ENCODE measurements around the gene C1orf105.

C1orf105 gene

DNA sequence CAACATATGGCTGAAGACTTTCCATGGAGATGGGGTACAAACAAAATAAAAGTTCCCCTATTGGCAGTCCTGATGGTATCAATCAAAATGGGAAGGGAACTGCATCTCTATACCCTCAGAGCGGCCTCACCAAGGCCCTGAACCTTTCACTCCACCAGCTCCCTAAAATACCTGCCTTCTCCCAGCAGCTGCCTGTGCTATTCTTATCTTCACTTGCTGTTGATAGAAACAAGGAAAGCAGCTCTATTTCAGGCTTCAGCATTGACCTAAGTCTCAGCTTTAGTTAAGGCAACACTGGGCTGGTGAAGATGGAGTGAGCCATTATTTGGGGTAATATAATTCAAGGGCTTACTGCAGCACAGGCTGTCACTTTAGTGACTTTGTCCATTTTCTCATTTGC, 45.1 kb downstream of the C1orf105 start:
- no peak for DNase-seq

DNA sequence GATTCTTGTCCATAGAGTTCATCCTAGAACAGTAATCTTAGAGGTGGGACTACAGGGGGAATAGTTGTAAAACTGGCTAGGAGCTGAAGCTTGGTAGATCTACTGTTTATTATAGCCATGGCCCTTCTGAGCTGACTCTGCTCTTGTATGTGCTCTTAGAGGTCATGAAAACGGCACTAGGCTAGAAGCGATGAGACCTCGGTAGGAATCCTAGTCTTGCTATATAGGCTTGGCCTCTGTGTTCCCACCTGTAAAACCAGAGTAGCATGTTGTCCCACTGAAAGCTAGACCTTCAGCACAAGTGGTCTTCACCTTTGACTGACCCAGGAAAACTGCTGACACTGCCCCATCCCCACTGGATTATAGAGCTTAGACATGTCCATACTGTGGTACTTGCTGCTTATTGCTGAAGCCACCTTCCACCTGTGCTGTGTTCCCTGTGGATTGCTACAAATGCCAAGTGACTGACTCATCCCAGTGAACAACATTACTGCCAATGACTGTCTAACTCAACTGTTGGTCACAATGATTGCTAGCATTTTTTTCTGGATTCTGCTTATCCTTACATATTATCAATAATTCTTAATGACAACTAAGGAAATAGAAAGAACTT, 46.4 kb downstream of the C1orf105 start:
- no peak for DNase-seq

DNA sequence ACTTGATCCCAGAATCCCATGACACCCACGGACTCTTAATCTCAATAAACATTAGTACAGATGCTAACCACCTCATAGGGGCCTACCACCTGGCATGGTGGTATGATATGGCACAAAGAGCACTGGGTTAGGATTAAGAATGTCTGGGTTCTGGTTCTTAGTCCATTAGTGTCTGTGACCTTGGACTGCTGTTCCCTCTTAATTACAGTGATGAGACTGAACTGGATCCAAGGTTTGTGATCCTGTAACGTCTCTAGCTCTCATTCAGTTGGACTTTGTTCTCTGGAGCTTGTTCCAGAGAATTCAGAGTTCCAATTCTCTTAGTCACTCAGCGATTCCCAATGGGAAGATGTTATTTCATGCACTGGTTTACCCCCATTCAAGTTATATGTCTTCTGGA, 47.0 kb downstream of the C1orf105 start:
- no peak for DNase-seq

DNA sequence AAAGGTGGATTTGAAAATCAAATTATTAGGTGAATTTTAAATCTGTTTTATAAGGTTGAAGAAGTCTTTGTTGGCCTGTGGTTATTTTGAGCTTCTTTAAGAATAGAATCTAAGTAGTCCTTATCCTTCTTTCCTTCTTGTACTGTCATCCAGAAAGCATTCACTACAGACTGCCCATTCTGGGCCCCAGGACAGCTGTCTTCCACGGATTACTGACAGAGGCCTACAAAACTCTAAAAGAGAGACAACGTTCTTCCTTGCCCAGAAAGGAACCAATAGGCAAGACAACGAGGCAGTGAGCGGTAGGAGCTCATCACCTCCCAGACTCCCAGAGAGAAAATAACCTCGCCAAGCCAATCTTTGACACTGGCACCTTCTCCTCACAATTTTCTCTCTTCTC, 47.8 kb downstream of the C1orf105 start:
- DNase-seq = no peak

DNA sequence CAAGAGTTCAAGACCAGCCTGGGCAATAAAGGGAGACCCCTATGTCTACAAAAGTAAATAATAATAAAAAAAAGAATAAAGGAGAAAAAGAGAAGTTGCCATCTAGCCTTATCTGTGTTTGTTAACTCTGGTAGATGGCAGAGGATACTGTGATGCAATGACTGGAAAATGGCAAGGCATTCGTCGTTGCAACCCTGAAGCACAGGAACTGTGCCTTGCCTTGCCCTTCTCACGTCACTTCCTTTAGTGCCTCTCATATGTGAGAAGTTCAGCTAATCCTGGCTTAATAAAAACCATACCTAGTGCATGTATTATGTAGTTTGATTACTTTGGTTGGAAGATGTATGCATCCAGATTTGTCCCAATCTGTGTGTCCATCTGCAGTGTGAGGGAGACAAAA, 49.2 kb downstream of the C1orf105 start:
- DNase-seq = no peak

DNA sequence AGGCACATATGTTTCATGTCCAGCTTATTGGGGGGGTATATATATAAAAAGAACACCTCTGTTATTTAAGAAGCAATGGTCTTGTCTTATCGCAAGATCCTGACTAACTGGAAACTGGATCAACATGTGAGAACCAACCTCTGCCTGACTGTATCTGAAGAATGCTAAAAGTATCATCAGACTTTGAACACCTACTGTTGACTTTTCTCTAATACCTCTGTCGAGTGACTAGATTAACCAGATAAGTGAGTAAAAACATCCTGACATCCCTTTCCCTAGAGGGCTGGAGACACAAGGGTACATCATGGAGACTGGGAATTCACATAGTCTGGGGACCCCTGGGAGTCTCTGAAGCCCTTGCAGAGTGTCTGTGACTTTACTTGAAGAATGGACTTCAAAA, 49.7 kb downstream of the C1orf105 start:
- DNase-seq = no peak

DNA sequence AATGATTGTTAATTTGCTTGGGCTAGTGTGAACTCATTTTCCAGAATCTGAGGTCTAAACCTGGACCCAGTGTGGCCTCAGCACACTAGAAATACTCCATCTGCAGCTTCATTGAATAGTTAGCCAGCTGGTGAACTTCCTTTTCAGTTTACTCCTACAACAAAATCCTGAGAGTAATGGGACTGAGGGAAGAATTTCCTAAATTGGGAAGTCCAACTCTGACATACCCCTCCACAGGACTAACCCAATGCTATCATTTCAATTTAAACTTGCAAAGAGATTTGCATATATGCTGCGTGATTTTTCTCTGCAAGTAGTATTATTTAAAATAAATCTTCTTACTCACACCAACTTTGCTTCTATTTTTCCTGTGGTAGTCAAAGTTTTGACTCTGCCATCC, 51.2 kb downstream of the C1orf105 start:
- no peak for DNase-seq

DNA sequence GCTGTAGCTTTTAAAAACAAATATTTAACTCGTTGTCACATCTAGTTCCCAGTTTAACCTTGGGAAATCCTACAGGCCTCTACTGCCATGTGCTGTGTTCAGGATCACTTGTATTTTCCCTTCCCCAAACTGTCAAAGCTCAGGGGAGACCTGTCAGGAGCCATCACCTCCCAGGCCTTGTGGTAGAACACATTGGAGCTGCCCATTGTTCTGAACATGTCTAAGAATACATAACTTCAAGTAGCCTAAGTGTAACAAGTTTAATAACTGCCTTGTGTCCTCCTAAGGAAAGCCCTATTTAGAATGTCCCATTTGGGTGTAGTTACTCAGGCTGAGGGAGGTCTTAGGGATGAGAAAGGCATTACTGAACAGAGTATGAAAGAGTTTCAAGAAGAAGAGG, 52.0 kb downstream of the C1orf105 start:
- no peak for DNase-seq

DNA sequence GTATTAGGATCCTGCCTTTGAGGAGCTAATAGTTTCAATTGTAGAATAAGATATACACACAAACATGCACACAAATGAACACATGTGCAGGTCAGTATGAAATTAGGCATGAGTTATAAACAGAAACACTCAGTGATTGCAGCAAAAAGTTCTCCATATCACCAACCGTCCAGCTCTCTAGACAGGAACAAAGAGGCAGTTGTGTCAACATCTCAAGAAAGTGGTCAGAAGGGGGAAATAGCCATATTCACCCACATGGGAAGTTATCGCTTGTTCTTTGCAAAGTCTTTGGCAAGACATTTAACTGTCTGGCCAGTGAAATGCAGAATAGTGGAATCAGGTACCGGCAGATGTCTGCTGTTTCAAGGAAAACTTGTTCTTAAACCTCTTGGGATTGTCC, 52.8 kb downstream of the C1orf105 start:
- DNase-seq = no peak

DNA sequence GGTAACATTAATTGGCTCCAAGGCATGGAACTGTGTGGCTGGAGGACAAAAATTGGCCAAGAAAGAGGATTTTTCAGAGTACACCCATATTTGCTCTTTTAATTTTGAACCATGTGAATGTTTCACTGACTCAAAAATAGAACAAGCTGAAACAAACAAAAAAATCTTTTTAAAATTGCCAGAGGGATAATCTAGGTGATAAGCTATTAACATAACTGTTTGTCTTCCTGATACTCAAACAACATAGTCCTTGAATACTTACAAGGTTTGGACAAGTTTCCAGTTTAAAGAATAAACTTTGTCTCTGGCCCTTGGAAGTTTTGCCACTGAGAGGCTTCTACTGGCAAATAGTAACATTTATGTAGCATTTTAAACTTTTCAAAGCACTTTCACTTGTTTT, 53.4 kb downstream of the C1orf105 start:
- no peak for DNase-seq

DNA sequence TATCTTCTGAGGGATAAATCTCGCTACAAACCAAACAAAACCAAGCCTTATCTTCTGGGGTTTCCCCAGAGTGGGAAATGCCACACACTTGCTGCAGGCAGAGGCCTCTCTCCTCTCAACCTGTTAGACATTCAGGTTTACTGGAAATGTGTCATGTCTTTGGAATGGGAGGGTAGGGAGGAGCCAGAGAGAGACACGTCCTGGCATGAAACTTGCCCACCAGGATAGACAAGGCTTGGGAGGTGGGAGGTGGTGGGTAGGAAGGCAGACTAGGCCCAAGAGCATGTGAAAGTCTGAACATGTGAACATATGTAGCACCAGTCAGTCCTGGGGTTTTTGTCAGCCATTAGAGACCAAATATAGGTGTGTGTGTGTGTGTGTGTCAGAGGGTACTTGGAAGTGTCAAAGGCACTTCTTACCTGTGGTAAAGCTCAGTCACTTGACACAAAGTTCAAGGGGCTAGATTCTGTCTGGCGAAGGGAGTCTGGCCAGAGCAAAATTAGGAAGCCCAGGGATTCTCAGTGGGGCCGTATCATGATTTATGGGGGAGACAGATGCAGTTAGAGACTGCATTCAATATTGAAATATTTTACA, 55.8 kb downstream of the C1orf105 start:
- DNase-seq = no peak

DNA sequence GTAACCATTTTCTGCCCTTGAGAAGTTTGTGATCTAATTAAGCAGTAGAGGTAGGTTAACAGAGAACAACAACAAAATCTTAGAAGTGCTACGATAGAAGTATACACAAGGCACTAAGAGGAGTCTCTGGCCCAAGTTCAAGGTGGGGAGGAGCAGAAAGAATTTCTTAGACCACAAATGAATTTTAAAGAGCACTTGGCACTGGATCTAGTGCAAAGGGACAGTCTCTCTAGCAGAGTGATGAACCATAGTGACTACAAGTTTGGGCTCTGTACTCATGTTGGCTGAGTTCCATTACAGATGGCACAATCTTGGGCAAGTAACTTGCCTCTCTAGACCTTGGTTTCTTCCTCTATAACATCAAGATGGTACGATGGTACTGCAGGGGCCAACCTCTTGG, 56.7 kb downstream of the C1orf105 start:
- no peak for DNase-seq

DNA sequence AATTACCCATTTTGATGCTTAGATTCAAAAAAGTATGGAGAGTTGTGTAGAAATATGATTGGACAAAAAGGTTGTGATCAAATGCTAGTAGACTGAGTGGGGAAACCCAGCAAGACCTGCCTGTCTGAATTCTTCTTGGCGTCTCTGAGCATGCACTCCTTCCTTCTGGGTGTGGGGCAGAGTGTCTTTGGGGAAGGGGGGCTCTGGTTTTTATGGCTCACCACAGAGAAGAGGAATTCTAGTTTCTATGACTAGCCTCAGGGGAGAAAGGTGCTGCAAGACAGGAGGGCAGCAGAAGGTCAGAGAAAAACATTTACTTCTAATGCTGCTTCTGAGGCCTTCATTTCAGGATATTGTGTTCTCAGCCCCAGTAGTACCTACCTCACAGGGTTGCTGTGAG, 57.3 kb downstream of the C1orf105 start:
- no peak for DNase-seq

DNA sequence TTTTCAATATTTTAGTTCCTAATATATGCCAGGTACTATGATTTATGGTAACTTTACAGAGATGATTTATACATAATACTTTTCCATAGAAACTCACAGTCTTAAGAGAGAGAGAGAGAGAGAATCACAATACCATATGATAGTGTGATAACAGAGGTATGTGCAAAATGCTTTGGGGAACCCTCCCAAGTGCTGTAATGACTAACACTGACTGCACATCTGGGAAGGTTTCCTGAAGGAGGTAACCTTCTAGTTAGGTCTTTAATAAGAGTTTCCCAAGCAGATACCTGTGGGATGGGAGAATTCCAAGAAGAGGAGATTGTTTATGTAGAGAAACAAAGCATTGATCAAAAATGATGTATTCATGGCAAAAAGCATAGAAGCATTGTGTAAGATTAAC, 58.0 kb downstream of the C1orf105 start:
- no peak for DNase-seq

DNA sequence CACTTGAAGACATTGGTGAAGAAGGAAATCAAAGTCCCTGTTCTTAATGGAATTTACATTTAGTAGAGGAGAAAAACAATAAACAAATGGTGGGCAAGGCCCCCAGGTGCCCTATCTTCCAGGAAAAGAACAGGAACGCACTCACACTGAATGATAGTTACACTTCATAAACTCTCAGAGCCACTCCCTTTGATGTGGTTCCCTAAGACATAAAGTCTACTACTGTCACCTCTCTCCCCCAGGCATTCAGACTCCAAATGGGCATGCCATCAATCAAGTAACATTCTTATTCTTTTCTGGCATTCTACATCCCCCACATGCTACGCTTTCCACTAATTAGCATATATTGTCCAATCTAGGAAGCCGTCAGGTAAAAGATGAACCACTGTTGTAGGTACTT, 59.9 kb downstream of the C1orf105 start:
- no peak for DNase-seq

DNA sequence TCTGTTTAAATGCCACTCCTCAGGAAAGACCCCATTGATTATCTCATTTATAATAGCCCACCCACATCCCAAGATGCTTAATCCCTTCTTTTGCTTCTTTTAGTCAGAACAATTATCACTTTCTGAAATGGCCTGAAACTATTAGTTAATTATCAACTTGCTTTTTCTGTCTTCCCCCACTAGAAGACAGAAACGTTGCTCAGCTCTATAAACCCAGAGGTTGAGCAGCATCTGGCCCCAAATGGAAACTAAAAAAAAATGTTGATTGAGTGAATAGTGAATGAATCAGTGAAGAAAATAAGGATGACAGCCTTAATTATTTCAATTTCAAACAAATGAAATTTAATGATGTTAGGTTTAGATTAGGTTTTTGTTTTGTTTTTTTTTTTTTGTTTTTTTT, 61.6 kb downstream of the C1orf105 start:
- no peak for DNase-seq

DNA sequence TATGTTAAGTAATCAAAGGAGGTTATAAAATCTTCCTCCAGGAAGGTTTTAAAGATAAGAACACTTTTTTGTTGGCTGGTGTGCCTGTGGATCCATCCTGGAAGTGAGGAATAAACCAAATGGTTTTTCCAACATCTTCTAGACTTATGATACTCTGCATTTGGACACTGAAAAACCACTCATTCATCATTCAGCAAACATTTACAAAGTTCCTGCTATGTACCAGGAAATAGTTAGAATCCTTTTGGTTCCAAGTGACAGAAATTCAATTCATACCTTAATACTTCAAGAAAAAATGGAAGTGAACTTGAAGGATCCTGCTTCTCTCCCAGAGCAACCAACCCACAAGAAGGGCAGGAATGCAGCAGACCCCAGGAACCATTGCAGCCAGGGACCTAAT, 63.0 kb downstream of the C1orf105 start:
- no peak for DNase-seq

DNA sequence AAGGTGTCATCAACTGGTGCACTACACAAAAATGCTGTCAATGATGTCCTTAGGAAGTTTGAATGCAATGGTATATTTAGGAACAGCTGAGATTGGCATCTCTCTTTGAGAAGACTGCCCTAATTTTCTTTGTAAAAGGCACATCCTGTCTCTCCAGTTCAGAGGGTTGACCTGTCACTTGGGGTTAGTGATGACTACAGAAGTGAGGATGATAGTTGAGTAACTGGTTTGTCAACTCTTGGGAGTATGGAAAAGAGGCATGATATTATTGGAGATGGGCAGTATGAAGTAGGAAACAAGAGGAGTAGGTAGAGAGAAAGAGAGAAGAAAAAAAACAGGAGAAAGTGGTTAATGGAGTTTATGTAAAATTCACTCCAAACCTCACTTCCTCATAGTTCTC, 63.8 kb downstream of the C1orf105 start:
- no peak for DNase-seq

DNA sequence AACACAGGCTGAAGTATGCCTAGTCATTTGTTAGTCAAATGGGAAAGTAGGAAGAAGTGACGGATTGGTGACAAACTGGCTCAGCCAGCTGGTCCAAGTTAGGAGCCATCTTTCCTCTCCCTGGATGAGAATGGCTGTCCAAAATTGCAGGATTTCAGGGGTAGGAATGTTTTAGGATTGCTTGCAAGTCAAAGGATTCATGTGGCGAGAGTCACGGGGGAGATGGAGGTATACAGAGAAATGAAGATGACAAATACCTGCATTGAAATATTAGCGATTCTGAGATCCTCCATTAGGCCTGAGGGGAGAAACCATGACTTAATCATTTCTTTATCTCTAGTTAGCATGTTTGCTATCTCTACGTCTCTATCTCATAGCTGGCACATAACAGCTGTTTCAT, 65.1 kb downstream of the C1orf105 start:
- no peak for DNase-seq

DNA sequence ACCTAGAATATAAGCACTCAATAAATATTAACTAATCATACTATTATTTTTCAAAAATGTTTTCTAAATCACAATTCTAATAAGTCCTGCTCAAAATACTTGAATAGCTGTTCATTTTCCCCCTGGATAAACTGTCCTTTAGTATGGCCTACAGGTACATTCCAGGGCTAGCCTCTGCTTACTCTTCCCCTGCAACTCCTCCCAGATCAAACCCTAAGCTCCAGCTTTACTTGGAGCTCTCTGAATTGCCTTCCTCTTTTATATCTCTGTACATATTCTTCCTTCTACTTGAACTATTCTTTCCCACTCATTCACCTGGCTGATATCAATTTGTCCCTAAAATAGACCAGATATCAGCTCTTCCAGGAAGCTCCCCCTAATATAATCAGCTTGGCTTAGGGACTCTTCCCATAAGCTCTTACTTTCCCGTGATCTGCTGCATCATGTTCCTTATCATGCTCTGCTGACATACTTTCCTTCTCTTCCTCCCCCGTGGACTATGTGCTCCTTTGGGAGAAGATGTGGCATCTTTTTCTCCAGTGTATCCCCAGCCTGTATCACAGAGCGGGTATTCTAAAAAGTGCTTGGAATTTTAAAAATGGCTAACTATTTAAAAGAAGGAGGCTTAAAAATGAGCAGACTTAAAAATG, 66.4 kb downstream of the C1orf105 start:
- DNase-seq = no peak

DNA sequence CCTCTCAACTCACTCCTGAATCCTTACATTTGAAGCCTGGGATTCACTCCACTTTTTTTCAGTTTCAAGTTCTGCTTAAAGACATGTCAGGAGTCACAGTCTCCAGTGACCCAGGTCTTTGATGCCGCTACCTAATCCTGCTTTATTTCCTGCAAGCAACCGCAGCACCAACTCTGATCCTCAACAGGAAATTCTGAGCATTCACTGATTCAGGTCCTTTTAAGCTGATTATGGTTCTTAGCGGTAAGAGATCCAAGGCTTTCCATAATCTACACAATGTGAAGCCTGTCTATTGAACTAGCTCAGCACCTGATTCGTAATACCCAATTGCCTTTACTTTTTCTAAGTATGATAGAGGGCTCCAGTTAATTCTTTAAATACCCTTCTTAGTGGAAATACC, 67.1 kb downstream of the C1orf105 start:
- no peak for DNase-seq

DNA sequence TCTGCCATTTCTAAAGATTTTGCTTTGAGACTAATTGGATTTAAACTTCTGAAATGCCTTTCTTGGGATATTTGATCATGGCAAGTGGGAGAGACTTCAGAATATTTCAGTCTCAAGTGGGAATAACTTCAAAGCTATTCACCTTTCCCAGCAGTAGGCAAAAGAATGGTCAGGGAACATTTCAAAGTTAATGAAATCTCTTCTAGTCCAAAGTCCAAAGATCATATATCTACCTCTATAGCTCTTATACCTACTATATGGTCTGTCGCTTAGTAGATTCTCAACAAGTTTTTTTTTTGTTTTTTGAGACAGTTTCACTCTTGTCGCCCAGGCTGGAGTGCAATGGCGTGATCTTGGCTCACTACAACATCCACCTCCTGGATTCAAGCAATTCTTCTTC, 67.9 kb downstream of the C1orf105 start:
- DNase-seq = no peak

DNA sequence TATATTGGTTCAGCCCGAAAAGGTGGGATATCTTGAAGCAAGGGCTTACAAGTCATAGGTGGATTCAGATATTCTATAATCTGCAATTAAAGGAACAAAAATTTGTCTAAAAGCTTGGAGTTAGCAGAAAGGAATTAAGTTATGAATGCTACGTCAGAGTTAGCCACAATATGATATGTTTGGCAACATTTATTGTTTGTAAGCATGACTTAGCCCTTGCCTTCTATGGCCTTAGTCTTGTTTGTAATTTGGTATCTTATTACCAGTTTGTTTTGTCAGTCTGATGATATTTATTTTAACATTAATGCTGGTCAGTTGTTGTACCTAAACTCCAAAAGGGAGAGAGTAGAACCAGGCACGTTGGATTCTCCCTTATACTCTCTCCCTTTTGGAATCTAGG, 69.4 kb downstream of the C1orf105 start:
- DNase-seq = no peak

DNA sequence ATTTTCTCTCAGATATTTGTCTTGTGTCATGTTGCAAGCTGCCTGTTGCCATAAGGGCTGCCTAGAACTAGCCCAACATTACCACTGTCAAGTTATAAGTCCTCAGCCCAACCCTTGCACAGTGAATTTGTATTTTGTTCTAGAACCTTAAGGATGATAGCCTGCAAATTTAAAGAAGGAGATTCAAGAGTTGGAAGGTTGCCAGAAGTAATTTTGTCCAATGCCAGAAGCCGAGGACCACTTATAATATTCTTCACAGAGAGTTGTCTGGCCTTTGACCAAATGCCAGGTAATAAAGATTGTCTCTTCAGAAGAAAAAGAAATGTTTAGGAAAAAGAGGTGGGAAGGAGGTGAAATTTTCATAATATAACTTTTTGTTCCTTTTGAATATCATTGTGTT, 71.9 kb downstream of the C1orf105 start:
- no peak for DNase-seq

DNA sequence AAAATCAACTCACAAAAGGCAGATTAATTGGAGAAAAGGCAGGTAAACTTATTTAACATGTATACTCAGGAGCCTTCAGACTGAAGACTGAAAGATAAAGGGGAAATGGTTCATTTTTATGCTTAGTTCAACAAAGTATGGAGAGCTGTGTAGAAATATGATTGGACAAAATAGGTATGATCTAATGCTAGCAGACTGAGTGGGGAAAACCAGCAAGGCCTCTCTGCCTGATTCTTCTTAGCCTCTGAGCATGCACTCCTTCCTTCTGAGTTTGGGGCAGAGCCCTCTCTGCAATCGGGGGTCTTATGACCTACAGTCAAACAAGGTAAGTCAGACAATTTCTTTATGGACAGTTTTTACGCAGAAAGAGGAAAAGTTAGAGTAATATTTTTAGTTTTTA, 73.7 kb downstream of the C1orf105 start:
- no peak for DNase-seq

Measured in CD4-positive, alpha-beta T cell treated with Interleukin-4 for 4 hours (primary cell).